ENCODE results near the gene GANC.
"Not testable (repeated sequence)": the region's sequence is repeated elsewhere in the genome, so short reads cannot be mapped to it uniquely, and the experiment has no call there.

GANC gene

DNA sequence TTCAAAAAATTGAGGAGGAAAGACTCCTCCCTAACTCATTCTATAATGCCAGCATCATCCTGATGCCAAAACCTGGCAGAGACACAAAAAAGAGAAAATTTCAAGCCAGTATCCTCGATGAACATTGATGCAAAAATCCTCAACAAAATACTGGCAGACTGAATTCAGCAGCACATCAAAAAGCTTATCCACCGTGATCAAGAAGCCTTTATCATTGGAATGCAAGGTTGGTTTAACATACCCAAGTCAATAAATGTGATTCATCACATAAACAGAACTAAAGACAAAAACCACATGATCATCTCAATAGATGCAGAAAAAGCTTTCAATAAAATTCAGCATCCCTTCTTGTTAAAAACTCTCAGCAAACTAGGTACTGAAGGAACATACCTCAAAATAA, 62.1 kb downstream of the GANC start:
- Histone ChIP-seq H3K9ac (no peak overlapping the region), H3K27me3 (ENCODE audit: insufficient read depth, low read depth) (no peaks in the 10 kb centered on the region), H3K36me3 (ENCODE audit: insufficient read depth) (no peaks in the 10 kb centered on the region), H3K27ac (no peak overlapping the region), H3K4me1 (ENCODE audit: low read depth, poor library complexity, severe bottlenecking) (no peaks in the 10 kb centered on the region), H2AFZ (ENCODE audit: low read depth) (no peak overlapping the region), H4K20me1 (ENCODE audit: insufficient read depth) (no peaks in the 10 kb centered on the region), H3K4me3 (IDR thresholded peaks at IDR 0.05; ENCODE audit: insufficient read depth, low read depth, low read length) (no peak overlapping the region), H3K4me2 (no peak overlapping the region), H3K79me2 (ENCODE audit: insufficient read depth, low read depth) (no peaks in the 10 kb centered on the region)
- TF ChIP-seq, protein P1, sequence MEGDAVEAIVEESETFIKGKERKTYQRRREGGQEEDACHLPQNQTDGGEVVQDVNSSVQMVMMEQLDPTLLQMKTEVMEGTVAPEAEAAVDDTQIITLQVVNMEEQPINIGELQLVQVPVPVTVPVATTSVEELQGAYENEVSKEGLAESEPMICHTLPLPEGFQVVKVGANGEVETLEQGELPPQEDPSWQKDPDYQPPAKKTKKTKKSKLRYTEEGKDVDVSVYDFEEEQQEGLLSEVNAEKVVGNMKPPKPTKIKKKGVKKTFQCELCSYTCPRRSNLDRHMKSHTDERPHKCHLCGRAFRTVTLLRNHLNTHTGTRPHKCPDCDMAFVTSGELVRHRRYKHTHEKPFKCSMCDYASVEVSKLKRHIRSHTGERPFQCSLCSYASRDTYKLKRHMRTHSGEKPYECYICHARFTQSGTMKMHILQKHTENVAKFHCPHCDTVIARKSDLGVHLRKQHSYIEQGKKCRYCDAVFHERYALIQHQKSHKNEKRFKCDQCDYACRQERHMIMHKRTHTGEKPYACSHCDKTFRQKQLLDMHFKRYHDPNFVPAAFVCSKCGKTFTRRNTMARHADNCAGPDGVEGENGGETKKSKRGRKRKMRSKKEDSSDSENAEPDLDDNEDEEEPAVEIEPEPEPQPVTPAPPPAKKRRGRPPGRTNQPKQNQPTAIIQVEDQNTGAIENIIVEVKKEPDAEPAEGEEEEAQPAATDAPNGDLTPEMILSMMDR (conservative IDR thresholded peaks at IDR 0.05; ENCODE audit: low read depth, low read length), result no peak

DNA sequence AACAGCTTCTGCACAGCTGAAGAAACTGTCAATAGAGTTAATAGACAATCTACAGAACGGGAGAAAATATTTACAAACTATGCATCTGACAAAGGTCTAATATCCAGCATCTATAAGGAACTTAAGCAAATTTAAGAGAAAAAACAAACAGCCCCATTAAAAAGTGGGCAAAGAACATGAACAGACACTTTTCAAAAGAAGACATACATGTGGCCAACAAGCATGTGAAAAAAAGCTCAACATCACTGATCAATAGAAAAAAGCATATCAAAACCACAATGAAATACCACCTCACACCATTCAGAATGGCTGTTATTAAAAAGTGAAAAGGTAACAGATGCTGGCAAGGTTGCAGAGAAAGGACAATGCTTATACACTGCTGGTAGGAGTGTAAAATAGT, 63.6 kb downstream of the GANC start:
- H3K36me3 ChIP-seq (ENCODE audit: insufficient read depth); H3K27ac ChIP-seq; H3K79me2 ChIP-seq (ENCODE audit: insufficient read depth, low read depth); H3K4me3 ChIP-seq (IDR thresholded peaks at IDR 0.05; ENCODE audit: insufficient read depth, low read depth, low read length); H3K27me3 ChIP-seq (ENCODE audit: insufficient read depth, low read depth); H2AFZ ChIP-seq (ENCODE audit: low read depth); H3K4me1 ChIP-seq (ENCODE audit: low read depth, poor library complexity, severe bottlenecking); H3K4me2 ChIP-seq; H4K20me1 ChIP-seq (ENCODE audit: insufficient read depth); H3K9ac ChIP-seq: not testable (repeated sequence)

DNA sequence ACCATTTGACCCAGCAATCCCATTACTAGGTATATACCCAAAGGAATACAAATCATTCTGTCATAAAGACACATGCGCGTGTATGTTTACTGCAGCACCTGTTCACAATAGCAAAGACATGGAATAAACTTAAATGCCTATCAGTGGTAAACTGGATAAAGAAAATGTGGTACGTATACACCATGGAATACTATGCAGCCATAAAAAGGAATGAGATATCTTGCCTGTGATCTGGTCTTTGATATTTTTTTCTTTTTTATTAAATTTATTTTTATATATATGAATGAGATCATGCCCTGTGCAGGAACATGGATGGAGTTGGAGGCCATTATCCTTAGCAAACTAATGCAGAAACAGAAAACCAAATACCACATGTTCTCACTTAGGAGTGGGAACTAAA, 64.1 kb downstream of the GANC start:
- not testable (repeated sequence) for H3K27ac ChIP-seq; H3K9ac ChIP-seq; H3K36me3 ChIP-seq (ENCODE audit: insufficient read depth); H3K4me1 ChIP-seq (ENCODE audit: low read depth, poor library complexity, severe bottlenecking); H3K4me3 ChIP-seq (IDR thresholded peaks at IDR 0.05; ENCODE audit: insufficient read depth, low read depth, low read length); H3K27me3 ChIP-seq (ENCODE audit: insufficient read depth, low read depth); H3K4me2 ChIP-seq; H4K20me1 ChIP-seq (ENCODE audit: insufficient read depth); H3K79me2 ChIP-seq (ENCODE audit: insufficient read depth, low read depth); H2AFZ ChIP-seq (ENCODE audit: low read depth)

DNA sequence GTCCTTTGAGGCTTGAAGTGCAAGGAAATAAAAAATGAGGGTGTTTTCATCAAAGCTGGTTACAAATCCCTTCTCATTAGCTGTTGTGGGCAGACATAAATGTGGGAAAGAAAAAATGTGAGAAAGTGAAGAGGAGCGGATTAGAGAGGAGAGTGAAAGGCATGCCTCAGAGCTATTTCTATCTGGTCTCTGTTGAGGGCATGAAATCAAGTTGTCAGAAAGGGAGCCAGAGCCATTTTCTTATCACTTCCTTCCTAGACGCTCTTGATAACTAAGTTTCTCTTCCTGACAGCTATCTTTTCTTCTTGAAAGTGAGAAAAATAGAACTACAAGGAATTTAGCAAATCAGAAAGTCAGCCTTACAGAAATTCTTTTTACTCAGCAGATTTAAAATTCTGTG, 65.5 kb downstream of the GANC start:
- no peaks in the 10 kb centered on the region for H4K20me1 ChIP-seq (ENCODE audit: insufficient read depth)
- no peak overlapping the region for H3K4me3 ChIP-seq (IDR thresholded peaks at IDR 0.05; ENCODE audit: insufficient read depth, low read depth, low read length)
- TF ChIP-seq, protein P1 (conservative IDR thresholded peaks at IDR 0.05; ENCODE audit: low read depth, low read length), result no peak
- no peaks in the 10 kb centered on the region for H3K79me2 ChIP-seq (ENCODE audit: insufficient read depth, low read depth)
- no peak overlapping the region for H3K27ac ChIP-seq
- no peaks in the 10 kb centered on the region for H3K27me3 ChIP-seq (ENCODE audit: insufficient read depth, low read depth)
- H3K4me2 ChIP-seq, result no peak overlapping the region
- no peaks in the 10 kb centered on the region for H3K36me3 ChIP-seq (ENCODE audit: insufficient read depth)
- H3K4me1 ChIP-seq (ENCODE audit: low read depth, poor library complexity, severe bottlenecking), result no peaks in the 10 kb centered on the region
- H3K9ac ChIP-seq, result no peak overlapping the region
- H2AFZ ChIP-seq (ENCODE audit: low read depth), result no peak overlapping the region

DNA sequence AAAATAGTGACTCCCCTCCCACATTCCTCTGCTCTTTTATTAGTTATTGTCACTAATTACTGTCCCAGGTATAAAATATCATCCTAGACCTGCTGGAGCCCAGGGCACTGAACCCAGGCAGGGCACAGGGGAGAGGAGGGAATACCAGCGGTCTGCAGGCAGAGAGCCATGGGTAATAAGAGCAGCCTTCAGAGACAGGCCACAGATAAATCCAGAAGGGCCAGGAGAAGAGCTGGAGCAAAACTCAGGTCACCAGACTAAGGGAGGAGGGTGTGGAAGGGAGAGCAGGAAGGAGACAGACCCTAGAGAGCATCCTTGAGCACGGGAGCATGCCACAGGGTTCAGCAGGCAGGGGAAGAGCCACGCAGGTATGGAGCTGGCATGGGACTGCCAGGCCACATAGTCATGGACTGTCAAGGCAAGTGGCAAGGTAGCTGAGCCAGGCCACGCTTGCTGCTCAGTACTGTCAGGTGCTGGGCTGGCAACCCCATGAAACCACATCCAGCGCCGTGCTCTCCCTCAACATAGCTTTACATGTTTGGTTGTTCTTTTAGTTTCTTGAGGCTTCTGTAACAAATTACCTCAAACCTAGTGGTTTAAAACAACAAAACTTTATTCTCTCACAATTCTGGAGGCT, 70.7 kb downstream of the GANC start:
- no peak overlapping the region for H3K27ac ChIP-seq
- no peaks in the 10 kb centered on the region for H3K79me2 ChIP-seq (ENCODE audit: insufficient read depth, low read depth)
- TF ChIP-seq, protein P1 (conservative IDR thresholded peaks at IDR 0.05; ENCODE audit: low read depth, low read length), result no peak
- H3K4me3 ChIP-seq (IDR thresholded peaks at IDR 0.05; ENCODE audit: insufficient read depth, low read depth, low read length), result no peak overlapping the region
- no peak overlapping the region for H3K9ac ChIP-seq
- H3K4me2 ChIP-seq, result no peak overlapping the region
- H3K27me3 ChIP-seq (ENCODE audit: insufficient read depth, low read depth), result no peaks in the 10 kb centered on the region
- H3K4me1 ChIP-seq (ENCODE audit: low read depth, poor library complexity, severe bottlenecking), result no peaks in the 10 kb centered on the region
- H3K36me3 ChIP-seq (ENCODE audit: insufficient read depth), result no peaks in the 10 kb centered on the region
- no peaks in the 10 kb centered on the region for H4K20me1 ChIP-seq (ENCODE audit: insufficient read depth)
- no peak overlapping the region for H2AFZ ChIP-seq (ENCODE audit: low read depth)

Measured in KMS-11 (cell line).